Measurements from ENCODE around the gene DPP6.

DPP6 gene

DNA sequence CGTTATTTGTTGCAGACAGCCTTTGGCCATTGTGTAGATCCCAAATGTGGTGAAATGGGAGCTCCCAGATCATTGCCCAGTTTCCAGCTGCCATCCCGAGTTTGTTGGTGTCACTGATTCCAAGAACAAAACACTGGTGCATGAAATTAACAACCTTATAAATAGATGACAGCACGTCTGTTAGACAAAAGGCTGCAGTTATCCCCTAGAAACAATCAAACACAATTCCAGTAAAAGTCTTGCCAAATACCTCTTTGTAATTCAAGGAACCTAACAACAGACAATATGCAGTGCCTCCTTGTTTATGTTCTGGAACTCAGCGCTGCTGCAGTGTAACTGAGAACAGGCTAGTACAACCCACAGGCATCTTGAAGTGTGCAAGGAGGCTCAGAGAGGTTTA is 546.2 kb downstream of the DPP6 start:
- DNase-seq (ENCODE audit: low read depth) = no peak

DNA sequence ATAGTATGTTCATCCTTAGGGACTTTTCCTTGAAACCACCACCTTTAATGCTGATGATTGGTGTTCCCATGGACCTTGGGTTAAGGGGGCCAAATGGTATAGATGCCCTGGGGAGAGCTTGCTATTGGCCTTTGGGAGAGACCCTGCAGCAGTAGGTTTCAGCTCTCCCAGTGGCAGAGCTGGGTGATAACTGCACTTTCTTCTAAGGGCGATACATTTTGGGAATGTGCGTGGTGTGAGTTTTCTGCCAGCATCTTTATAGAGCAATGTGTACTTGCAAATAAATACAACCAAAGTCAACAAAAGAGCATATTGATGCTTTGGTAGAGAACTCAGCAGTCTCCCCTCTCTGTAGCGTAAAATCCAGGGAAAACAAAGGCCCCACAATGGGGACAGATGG is 546.7 kb downstream of the DPP6 start:
- no peak for DNase-seq (ENCODE audit: low read depth)

DNA sequence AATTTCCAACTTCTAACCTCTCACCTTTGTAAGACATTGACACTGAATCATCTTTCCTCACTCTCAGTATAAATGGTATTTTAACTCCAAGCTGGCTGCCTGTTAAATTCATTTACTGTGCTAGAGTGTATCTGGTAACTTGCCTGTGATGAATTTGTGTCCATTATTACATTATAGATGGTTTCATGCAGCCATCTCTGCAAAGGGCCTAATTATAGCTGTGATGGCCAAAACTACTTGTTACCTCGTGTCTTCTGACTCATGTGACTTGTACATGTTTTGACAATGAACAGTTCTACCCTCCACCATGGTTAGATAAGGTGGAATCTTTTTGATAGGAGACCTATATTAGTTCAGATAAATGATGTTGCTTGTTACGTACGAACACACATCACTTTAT is 558.7 kb downstream of the DPP6 start:
- no peak for DNase-seq (ENCODE audit: low read depth)

DNA sequence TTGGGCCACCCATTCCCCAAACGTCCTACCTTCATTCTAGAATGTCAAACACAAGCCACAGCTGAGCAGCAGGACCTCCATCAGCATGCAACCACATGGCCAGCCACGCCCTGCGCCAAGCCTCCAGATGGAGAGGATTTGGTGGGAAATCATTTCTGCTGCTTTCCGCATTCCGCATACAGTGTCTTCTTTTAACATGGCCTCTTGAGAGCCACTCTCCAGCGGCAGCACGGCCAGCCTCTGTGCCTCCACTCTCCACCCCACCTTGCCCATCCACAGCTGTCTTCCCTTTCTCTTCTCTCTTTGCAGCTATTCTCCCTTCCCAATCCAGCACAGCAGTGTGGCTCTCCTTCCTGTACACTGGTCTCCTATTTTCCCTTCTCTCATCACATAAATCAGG is 561.6 kb downstream of the DPP6 start:
- DNase-seq (ENCODE audit: low read depth) = no peak

DNA sequence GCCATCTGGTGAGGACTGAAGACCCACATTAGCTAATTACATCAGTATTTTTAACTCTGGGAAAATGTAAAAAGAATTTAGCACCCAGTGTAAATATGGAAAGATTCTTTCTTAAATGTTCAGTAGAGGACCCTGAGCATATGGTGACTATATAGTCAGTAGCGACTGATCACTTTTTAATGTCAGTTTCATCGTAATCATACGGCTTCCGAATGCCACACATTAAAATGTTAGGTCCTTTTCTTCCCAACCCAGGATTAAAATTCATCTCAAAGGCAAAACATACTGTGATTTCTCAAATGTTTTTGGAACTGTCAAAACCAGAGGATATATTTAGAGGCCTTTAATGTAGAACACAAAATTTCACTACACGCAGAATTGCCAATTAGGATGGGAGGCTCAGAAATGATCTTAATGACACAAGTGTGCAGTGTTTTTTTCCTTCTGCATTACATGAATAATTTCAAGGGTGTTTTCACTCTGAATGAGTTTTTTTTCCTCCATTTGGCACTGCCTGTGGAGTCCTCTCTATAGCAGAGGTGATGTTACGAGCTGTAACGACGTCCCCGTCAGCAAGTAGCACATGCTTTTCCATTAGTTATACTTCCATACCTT is 568.0 kb downstream of the DPP6 start:
- DNase-seq (ENCODE audit: low read depth) = no peak

DNA sequence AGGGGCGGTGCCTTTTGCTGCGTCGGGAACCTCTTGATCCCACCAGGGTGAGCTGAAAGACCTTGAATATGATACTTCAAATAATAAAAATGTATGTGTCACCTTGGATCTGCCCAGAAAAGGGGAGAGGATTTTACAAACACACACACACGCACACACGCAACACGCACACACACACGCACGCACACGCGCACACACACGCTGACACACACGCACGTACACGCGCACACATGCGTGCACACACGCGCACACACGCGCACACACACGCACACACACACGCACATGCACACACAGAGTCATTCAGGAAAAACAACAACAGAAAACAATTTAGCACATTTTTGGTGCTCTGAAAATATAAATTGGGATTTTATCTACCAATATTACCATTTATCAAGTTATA is 571.2 kb downstream of the DPP6 start:
- no peak for DNase-seq (ENCODE audit: low read depth)

DNA sequence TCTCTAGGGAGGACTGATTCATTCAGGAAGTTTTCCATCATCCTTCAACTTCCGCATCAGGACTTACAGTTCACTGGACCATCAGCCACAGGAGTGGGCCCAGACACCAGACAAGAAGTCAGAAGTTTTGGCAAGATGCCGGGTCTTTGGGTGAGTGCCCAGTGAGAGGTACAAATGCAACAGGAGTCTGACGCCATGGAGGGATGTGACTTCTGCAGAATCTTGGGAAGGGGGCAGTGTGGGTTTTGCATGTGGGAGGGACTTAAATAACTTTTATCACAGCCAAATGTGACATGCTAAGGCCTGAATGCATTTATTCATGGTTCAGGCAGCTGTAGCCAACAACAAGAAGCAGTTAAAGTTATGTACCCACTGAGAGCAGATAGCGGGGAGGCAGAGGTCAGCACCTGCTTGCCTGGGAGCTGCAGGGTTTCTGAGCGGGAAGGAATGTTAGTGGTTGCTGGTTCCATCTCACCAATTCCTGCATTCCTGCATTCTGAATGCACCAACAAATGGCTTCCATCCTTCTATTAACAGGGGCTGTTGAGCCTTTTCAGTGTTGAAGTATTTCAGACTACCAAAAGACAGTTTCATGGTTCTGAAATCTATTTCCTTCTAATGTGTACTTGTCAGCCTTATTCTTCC is 575.6 kb downstream of the DPP6 start:
- no peak for DNase-seq (ENCODE audit: low read depth)

DNA sequence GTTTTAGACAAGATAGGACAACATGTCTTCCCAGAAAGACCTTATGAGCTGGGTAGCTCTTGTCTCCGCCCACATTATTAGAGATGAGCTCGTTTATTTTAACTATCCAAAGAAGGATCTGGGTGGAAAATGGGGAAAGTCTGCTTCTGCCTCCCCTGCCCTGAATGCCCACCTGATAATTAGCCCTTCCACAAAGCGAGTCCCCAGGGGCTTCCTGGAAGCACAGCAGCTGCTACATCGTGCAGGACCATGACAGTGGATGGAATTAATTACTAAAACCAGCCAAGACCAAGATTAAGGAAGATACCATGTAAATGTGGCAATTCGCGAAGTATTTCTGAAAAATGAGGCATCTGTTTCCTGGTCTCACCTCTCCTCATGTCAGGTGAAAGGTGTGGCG is 576.4 kb downstream of the DPP6 start:
- no peak for DNase-seq (ENCODE audit: low read depth)

DNA sequence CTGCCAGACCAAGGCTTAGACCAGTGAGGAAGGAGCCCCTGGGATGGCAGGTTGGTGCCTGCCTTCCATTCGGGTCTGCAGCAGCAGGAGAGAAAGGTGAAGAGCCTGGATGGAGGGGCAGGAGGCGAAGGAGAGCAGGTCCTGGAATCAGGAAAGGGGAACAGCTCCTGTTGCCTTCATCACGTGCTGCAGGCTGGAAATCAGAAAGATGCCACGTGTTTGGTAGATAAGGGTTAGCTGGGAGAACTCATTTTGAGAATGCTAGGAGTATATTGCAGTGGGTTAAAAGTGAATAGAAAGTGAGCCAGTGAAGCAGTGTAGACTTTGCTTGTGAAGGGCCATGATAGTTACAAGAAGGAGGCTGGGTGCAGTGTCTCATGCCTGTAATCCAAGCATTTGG is 579.0 kb downstream of the DPP6 start:
- DNase-seq (ENCODE audit: low read depth) = no peak

DNA sequence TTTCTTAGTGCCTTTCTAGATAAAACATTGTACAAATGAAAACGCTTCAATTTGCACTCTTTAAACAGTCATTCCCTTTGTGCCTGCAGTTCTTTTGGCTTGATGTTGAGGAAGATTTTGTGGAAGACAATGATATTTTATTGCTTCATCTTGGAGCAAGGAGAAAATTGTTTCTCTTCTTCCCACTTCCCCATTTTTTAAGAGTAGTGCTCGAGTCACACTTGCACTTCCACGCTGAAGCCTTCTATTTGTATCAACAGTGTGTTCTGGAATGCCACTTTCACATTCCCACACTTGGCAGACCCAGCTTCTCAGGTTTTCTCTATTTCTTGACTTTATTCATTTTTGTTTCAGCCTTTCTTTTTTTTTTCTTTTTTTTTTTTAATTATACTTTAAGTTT is 581.4 kb downstream of the DPP6 start:
- DNase-seq (ENCODE audit: low read depth) = no peak

DNA sequence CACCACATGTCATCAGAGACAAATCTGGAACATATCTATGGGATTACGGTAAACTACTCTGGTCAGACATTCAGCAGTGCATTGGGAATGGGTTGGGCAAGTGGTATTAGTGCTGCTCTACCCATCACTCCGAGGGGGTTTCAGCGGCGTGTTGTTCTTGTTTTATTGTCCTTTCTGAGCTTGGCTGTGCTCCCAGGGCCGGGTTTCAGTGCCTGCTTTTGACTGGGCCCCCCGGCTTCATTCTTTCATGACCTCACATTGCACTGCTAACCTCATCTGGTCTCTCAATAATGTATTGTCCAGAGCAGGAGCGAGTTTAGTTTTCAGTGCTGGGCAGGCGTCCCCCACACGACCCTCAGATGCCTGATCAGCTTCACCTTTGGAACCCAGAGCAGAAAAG is 586.1 kb downstream of the DPP6 start:
- DNase-seq (ENCODE audit: low read depth) = no peak

DNA sequence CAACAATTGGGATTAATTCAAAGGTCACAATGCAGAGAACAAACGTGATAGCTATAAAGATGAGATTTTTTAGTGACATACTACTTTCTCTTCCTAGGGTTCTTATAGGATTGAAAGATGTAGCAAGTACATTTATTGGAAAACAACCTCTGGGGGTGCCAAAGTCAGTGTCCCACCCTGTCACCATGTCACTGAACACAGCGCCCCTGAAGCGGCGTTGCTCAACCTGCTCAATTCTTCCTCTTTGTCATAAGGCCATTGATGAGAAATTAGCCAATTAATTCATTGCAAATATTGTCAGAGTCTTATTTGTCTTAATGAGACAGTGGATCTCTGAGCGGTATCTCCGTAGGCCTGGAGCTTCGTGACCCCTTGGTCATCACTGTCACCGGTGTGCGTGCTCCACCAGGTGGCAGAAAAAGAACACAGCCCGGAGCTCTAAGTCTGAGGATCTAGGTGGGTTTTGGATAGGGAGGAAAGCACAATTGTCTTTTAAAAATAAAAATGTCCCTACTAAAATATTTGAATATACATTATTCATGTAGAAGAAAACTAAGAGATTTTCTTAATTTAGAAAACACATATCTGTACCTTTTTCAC is 588.2 kb downstream of the DPP6 start:
- no peak for DNase-seq (ENCODE audit: low read depth)

DNA sequence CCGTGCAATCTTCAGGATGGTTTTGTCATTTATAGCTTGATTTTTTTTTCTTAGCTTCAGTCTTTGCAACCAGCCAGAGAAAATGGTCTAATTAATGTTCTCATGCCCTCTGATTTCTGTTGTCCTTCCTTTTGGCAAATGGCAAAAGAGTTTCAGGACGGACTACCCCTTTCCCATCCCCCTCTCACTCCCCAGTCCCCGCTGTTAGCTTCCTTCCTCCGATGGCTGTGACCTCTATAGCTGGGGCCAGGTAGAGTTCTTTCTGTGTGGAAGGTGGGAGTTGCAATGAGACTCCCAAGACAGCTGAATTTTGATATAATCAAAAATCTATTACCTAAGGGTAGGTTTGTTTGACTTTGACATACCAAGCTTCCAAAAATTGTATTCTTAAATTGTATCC is 588.7 kb downstream of the DPP6 start:
- no peak for DNase-seq (ENCODE audit: low read depth)

DNA sequence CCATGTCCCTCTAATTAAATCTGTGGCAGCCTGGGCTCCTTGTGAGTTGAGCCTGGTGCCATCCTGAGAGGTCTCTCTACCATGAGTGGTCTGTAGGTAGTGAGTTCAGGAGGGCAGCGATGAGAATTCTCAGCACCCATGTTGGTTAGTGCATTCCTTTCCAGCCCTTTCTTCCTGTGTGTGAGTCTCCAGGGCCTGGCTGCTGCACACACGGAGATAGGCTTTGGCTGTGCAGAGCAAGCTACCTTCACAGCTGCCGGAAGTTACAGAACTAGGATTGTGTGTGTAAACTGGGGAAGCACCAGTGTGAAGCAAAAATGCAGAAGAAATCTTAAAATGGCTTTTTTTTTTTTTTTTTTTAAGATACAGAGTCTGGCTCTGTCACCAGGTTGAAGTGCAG is 592.2 kb downstream of the DPP6 start:
- no peak for DNase-seq (ENCODE audit: low read depth)

DNA sequence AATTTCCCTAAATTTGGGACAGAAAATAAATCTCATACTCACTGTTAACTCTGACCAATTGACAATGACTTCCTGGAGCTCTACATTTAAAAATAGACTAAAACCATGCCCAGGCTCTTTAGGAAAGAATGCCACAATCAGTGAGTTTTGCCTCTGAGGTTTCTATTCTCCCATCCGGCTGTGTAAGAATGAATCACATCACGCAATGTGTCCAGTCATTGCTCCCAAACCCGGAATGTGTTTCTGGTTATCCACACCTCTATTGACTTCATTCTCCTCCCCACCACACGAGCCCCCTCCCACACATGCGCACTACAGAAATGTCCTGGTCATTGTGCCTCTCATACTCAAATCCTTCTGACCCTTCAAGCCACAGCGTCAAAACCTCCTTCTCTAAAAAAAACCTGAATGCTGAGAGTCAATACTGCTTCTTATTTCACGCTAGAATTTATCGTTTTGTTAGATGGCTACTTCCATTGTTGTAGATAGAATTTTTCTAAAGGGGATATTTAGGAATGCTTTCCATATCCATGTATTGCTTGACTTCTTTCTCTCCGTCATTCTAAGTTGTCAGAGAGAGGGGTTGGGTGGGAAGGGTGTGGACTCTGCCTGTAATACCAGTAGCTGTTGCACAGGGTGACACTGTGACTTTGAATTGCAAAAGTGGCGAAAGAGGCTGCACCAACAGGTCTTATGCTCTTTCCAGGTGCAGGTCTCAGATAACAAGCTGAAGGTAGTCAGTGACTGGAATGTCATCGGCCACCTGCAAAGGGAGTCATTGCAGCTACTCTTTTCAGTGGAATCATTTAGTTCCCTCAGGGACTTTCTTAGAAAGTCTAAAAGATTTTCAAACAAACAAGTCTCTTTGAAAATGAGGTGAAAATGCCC is 594.2 kb downstream of the DPP6 start:
- no peak for DNase-seq (ENCODE audit: low read depth)

DNA sequence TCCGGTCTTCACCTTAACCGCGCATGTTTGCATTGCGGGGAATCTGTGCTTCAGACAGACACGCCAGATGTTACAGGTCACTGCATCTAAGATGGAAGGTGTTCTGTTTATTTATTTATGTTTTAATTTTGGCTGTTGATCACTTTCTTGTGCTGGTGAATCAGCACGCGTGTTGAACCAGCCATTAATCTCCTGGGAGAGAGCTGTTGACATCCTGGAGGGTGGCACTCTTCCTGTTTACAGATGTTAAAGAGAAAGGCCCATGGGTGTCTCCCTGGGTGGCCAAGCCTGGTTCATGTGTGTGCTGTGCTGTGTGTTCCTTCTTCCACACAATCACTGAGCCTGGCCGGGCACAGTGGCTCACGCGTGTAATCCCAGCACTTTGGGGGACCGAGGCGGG is 595.4 kb downstream of the DPP6 start:
- no peak for DNase-seq (ENCODE audit: low read depth)

DNA sequence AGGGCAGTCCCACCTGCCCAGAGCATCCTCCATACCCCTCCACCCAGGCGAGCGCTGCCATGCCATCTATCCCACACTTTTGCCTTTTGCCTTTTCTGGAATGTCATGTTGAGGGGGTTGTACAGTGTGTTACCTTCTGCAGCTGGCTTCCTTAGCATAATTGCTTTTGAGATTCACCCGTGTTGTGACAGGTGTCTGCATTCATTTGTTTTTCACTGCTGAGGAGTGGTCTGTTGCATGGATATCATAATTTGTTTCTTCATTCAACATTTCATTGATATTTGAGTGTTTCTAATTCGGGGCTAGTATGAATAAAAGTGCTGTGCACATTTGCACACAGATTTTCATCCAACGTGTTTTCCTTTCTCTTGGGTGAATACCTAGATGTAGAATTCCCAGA is 596.8 kb downstream of the DPP6 start:
- no peak for DNase-seq (ENCODE audit: low read depth)

DNA sequence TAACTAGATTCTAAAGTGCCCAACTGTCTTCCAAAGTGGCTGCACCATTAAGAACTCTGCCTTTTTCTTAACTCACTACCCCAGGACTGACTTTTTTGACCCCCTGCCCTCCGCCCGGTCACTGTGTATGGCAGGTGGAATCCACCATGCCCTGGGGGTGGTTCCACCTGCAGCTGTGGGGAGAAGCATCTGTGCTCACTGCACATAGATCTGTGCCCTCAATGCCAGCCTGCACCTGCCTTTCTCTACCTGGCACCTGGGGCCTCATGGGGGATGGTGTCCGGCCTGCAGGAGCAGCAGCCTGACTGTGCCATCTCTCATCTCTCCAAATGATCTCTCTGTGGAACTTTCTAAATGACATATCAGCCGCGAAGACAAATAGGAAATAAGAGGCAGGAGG is 597.2 kb downstream of the DPP6 start:
- no peak for DNase-seq (ENCODE audit: low read depth)

DNA sequence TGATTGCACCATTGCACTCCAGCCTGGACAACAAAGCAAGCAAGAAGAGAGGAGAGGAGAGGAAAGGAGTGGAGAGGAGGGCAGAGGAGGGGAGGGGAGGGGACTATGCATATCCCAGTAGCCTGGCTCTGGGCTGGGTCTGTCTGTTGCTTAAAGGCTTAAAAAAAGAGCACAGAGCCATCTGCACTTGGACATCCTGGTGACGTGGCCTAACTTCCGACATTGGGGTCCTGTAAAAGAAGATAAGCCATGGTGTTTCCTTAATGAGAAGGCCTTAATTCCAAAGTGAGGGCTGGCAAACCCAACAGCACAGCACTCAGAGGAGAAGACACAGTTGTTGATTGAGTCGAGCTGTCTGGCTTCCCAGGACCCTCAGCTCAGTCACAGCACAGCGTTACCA is 598.1 kb downstream of the DPP6 start:
- no peak for DNase-seq (ENCODE audit: low read depth)

DNA sequence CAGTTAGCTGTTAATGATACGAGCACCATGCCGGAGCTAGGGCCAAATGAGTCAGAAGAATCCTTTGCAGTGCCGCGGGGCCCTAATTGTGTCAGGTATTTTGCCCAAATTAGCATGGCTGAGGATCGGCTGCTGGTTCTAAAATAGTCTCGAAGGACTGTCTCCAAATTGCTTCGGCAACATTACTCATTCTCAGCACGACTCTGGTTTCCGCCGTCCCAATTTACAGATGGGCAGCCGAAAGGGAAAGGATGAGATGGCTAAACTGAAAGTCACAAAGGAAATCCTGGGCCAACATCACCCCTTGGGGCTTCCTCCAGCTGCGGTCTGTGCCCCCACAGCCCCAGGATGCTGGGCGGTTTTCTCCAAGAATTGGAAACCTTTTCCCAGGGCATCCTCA is 599.3 kb downstream of the DPP6 start:
- DNase-seq (ENCODE audit: low read depth) = no peak

DNA sequence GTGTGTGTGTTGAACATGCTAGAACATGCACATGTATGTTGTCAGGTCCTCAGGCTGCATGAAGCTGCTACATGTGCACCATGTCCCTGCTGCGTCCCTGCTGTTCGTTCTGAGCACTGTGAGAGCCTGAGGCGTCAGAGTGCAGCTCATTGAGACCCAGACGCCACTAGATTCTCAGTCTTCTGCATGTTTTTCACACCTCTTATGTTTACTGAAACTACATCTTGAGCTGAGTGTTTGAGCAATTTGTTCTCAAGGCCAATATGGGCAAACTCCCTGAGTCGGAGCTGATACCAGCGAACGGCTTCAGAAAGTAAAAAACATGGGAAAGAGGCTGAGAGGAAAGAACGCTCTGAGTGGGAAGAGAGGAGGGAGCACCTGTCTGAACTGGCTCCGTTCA is 600.4 kb downstream of the DPP6 start:
- no peak for DNase-seq (ENCODE audit: low read depth)

DNA sequence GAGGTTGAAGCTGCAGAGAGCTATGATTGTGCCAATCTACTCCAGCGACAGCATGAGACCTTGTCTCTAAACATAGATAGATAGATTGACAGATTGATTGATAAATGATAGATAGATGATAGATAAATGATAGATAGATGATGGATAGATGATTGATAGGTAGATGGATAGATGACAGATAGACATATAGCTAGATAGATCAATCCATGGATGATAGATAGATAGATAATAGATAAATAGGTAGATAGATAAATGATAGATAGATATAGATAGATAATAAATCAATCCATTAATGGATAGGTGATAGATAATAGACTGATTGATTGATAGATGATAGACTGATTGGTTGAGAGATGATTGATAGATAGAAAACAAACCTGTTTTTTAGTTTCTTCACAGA is 601.1 kb downstream of the DPP6 start:
- no peak for DNase-seq (ENCODE audit: low read depth)

DNA sequence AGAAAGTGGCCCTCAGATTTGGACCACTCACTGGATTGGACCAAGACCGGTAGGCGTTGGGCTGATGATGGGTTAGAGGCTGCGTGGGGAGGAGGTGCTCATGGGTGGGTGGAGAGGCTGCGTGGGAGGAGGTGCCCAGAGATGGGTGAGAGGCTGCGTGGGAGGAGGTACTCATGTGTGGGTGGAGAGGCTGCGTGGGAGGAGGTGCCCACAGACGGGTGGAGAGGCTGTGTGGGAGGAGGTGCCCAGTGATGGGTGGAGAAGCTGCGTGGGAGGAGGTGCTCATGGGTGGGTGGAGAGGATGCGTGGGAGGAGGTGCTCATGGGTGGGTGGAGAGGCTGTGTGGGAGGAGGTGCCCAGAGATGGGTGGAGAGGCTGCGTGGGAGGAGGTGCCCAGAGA is 604.4 kb downstream of the DPP6 start:
- DNase-seq (ENCODE audit: low read depth) = no peak
